GM23338 (cell line): ENCODE measurements around the gene AGTR1. TPM values are rescaled to one million over a fixed set of nuclear protein-coding genes. Genes with fewer than 3 reads are reported as not detected.

Source experiments
- ATAC-seq: fragments of 200-7000 bp; cut with Tn5 transposase; 3 replicates; pipeline ENCODE4 v1.9.1; 2020
- DNase-seq: peaks from one replicate; pipeline ENCODE4 v3.0.0-alpha.2; 2015; ENCODE audit warnings: low spot score
- H2AFZ ChIP-seq: fragments of 200-600 bp; sonication (generic); 2 replicates; pipeline ENCODE4 v1.8.0; 2016; ENCODE audit warnings: antibody characterized with exemption, mild to moderate bottlenecking, moderate library complexity
- H3F3A ChIP-seq: fragments of 200-600 bp; sonication (generic); replicated peaks from 2 replicates; pipeline ENCODE4 v1.8.0; 2017; ENCODE audit warnings: antibody characterized with exemption, mixed run types, low read depth
- H3K27ac ChIP-seq: fragments of 200-600 bp; sonication (generic); 2 replicates; pipeline ENCODE4 v1.6.1; 2016; ENCODE audit warnings: low read depth
- H3K27me3 ChIP-seq: fragments of 200-600 bp; sonication (generic); 2 replicates; pipeline ENCODE4 v1.8.0; 2016; ENCODE audit warnings: mild to moderate bottlenecking, mixed run types, moderate library complexity; ENCODE audit not compliant: insufficient read depth
- H3K36me3 ChIP-seq: fragments of 200-600 bp; sonication (generic); 2 replicates; pipeline ENCODE4 v1.8.0; 2016; ENCODE audit warnings: mild to moderate bottlenecking; ENCODE audit not compliant: insufficient read depth
- H3K4me1 ChIP-seq: fragments of 200-600 bp; sonication (generic); 2 replicates; pipeline ENCODE4 v1.8.0; 2016; ENCODE audit warnings: mild to moderate bottlenecking, moderate library complexity; ENCODE audit not compliant: insufficient read depth
- H3K4me2 ChIP-seq: fragments of 200-600 bp; sonication (generic); 2 replicates; pipeline ENCODE4 v1.7.1; 2017; ENCODE audit warnings: mixed run types
- H3K4me3 ChIP-seq: fragments of 200-600 bp; sonication (generic); 2 replicates; pipeline ENCODE4 v1.6.1; 2016; ENCODE audit warnings: mixed run types
- H3K79me2 ChIP-seq: fragments of 200-600 bp; sonication (generic); replicated peaks from 2 replicates; pipeline ENCODE4 v1.8.0; 2017; ENCODE audit warnings: mild to moderate bottlenecking; ENCODE audit not compliant: insufficient read depth
- H3K9me2 ChIP-seq: fragments of 200-600 bp; sonication (generic); 2 replicates; pipeline ENCODE4 v1.8.0; 2017; ENCODE audit not compliant: insufficient read depth
- H4K20me1 ChIP-seq: fragments of 200-600 bp; sonication (generic); replicated peaks from 2 replicates; pipeline ENCODE4 v1.8.0; 2017; ENCODE audit warnings: mild to moderate bottlenecking; ENCODE audit not compliant: insufficient read depth
- H3K27ac Mint-ChIP-seq: 2 replicates; pipeline ENCODE4 v1.8.0; 2020; ENCODE audit warnings: inconsistent platforms, mild to moderate bottlenecking, moderate library complexity, mixed read lengths
- H3K27me3 Mint-ChIP-seq: 3 replicates; pipeline ENCODE4 v1.8.0; 2022; ENCODE audit warnings: low read depth, mild to moderate bottlenecking, moderate library complexity, mixed read lengths, inconsistent platforms; ENCODE audit not compliant: insufficient read depth, poor library complexity
- H3K36me3 Mint-ChIP-seq: 3 replicates; pipeline ENCODE4 v1.8.0; 2021; ENCODE audit warnings: low read depth, mild to moderate bottlenecking, inconsistent platforms, moderate library complexity, mixed read lengths
- H3K4me1 Mint-ChIP-seq: 3 replicates; pipeline ENCODE4 v1.8.0; 2020; ENCODE audit warnings: mild to moderate bottlenecking, inconsistent platforms, mixed read lengths
- H3K4me3 Mint-ChIP-seq: 3 replicates; pipeline ENCODE4 v1.8.0; 2021; ENCODE audit warnings: moderate library complexity, mild to moderate bottlenecking, inconsistent platforms, mixed read lengths
- H3K9me3 Mint-ChIP-seq: 3 replicates; pipeline ENCODE4 v1.8.0; 2020; ENCODE audit warnings: moderate library complexity, mild to moderate bottlenecking, inconsistent platforms, mixed read lengths
- CREB1 ChIP-seq: fragments of 250-450 bp; sonication (Bioruptor Pico); IDR thresholded peaks from 2 replicates; pipeline ENCODE4 v1.5.0; 2020; ENCODE audit warnings: low read depth, mild to moderate bottlenecking, moderate library complexity
- EZH2 ChIP-seq: fragments of 200-600 bp; sonication (generic); IDR thresholded peaks from one replicate; pipeline ENCODE4 v1.8.0; 2017; ENCODE audit warnings: antibody characterized with exemption, mild to moderate bottlenecking, low read depth; ENCODE audit not compliant: unreplicated experiment
- EZH2phosphoT487 ChIP-seq: fragments of 200-600 bp; sonication (generic); IDR thresholded peaks from one replicate; pipeline ENCODE4 v1.8.1; 2018; ENCODE audit warnings: antibody characterized with exemption; ENCODE audit not compliant: unreplicated experiment
- JUNB ChIP-seq: IDR thresholded peaks from one replicate; pipeline ENCODE4 v1.6.1; 2016; ENCODE audit warnings: antibody characterized with exemption; ENCODE audit not compliant: unreplicated experiment
- NANOG ChIP-seq: IDR thresholded peaks from 2 replicates; pipeline ENCODE4 v1.6.1; 2016; ENCODE audit warnings: antibody characterized with exemption, borderline replicate concordance
- POLR2AphosphoS5 ChIP-seq: IDR thresholded peaks from 2 replicates; pipeline ENCODE4 v1.6.1; 2016; ENCODE audit warnings: antibody characterized with exemption, low read depth
- STAT1 ChIP-seq: IDR thresholded peaks from one replicate; pipeline ENCODE4 v1.6.1; 2016; ENCODE audit warnings: antibody characterized with exemption; ENCODE audit not compliant: unreplicated experiment
- ZNF114 ChIP-seq: fragments of 250-450 bp; sonication (Bioruptor Pico); IDR thresholded peaks from 2 replicates; pipeline ENCODE4 v1.5.0; 2020; ENCODE audit warnings: mild to moderate bottlenecking, moderate library complexity
- ZNF331 ChIP-seq: fragments of 250-450 bp; sonication (Bioruptor Pico); IDR thresholded peaks from 2 replicates; pipeline ENCODE4 v1.5.0; 2020; ENCODE audit warnings: low read depth, mild to moderate bottlenecking, moderate library complexity
- polyA plus RNA-seq: library from polyadenylated mRNA; unstranded; fragments of >200 nt; fragmentation: Nextera tagmentation; extraction: Ambion mirVana; gene quantifications from 2 replicates; pipeline ENCODE4 v1.2.1, GENCODE V29; 2016
- total RNA-seq: library from RNA; depleted of rRNA; stranded (reverse); fragments of >200 nt; shearing (Covaris generic); gene quantifications from 2 replicates; pipeline ENCODE4 v1.2.3, GENCODE V29; 2014
- TF ChIP-seq, protein P1 (sequence below): fragments of 250-450 bp; sonication (Bioruptor Pico); IDR thresholded peaks from 2 replicates; pipeline ENCODE4 v1.5.0; 2020; ENCODE audit warnings: mild to moderate bottlenecking, moderate library complexity
- TF ChIP-seq, protein P2 (sequence below), 2 experiments: fragments of 200-600 bp in 1 of 2; sonication (generic) in 1 of 2; conservative IDR thresholded peaks; 2 replicates each; pipeline versions ENCODE4 v1.5.1 to v1.6.1; 2016 to 2017; ENCODE audit warnings: antibody characterized with exemption in 2 of 2, low read depth in 2 of 2, mild to moderate bottlenecking in 2 of 2, moderate library complexity in 1 of 2
- TF ChIP-seq, protein P3 (sequence below): IDR thresholded peaks from one replicate; pipeline ENCODE4 v1.6.1; 2018; ENCODE audit warnings: antibody characterized with exemption; ENCODE audit not compliant: unreplicated experiment
- TF ChIP-seq, protein P4 (sequence below): IDR thresholded peaks from 2 replicates; pipeline ENCODE4 v1.6.1; 2016; ENCODE audit warnings: antibody characterized with exemption

AGTR1 gene
- total and polyA plus RNA-seq, 2 experiments from 2014 or later, result 0.16 TPM; not detected in 1

GRCh38 chr3:148792516-148792915 is 94.8 kb downstream of the AGTR1 start:
- no peaks in the 10 kb centered on the region for H4K20me1 ChIP-seq
- H3K4me1 ChIP-seq, result peaks cover 18% of the 10 kb centered on the region
- Mint-ChIP-seq H3K9me3 (no peaks in the 10 kb centered on the region), H3K4me3 (no peak overlapping the region), H3K4me1 (peaks cover 17% of the 10 kb centered on the region), H3K36me3 (no peaks in the 10 kb centered on the region), H3K27ac (no peak overlapping the region), H3K27me3 (no peaks in the 10 kb centered on the region)
- ATAC-seq (no peak), DNase-seq (no peak)
- no peak overlapping the region for H3K27ac ChIP-seq
- no peak overlapping the region for H3K4me3 ChIP-seq
- H3K9me2 ChIP-seq, result no peaks in the 10 kb centered on the region; the same call in 1 of the 2 replicates
- no peaks in the 10 kb centered on the region for H3K27me3 ChIP-seq
- H3F3A ChIP-seq, result no peaks in the 10 kb centered on the region
- no peaks in the 10 kb centered on the region for H3K79me2 ChIP-seq
- H3K36me3 ChIP-seq, result no peaks in the 10 kb centered on the region
- H3K4me2 ChIP-seq, result no peak overlapping the region
- no peak overlapping the region for H2AFZ ChIP-seq
- TF ChIP-seq POLR2AphosphoS5 (no peak), CREB1 (CRISPR knock-in tag) (no peak), JUNB (no peak), ZNF114 (CRISPR knock-in tag) (no peak), STAT1 (no peak), EZH2 (no peak), NANOG (no peak), EZH2phosphoT487 (no peak), ZNF331 (CRISPR knock-in tag) (no peak)
- TF ChIP-seq, protein P1, sequence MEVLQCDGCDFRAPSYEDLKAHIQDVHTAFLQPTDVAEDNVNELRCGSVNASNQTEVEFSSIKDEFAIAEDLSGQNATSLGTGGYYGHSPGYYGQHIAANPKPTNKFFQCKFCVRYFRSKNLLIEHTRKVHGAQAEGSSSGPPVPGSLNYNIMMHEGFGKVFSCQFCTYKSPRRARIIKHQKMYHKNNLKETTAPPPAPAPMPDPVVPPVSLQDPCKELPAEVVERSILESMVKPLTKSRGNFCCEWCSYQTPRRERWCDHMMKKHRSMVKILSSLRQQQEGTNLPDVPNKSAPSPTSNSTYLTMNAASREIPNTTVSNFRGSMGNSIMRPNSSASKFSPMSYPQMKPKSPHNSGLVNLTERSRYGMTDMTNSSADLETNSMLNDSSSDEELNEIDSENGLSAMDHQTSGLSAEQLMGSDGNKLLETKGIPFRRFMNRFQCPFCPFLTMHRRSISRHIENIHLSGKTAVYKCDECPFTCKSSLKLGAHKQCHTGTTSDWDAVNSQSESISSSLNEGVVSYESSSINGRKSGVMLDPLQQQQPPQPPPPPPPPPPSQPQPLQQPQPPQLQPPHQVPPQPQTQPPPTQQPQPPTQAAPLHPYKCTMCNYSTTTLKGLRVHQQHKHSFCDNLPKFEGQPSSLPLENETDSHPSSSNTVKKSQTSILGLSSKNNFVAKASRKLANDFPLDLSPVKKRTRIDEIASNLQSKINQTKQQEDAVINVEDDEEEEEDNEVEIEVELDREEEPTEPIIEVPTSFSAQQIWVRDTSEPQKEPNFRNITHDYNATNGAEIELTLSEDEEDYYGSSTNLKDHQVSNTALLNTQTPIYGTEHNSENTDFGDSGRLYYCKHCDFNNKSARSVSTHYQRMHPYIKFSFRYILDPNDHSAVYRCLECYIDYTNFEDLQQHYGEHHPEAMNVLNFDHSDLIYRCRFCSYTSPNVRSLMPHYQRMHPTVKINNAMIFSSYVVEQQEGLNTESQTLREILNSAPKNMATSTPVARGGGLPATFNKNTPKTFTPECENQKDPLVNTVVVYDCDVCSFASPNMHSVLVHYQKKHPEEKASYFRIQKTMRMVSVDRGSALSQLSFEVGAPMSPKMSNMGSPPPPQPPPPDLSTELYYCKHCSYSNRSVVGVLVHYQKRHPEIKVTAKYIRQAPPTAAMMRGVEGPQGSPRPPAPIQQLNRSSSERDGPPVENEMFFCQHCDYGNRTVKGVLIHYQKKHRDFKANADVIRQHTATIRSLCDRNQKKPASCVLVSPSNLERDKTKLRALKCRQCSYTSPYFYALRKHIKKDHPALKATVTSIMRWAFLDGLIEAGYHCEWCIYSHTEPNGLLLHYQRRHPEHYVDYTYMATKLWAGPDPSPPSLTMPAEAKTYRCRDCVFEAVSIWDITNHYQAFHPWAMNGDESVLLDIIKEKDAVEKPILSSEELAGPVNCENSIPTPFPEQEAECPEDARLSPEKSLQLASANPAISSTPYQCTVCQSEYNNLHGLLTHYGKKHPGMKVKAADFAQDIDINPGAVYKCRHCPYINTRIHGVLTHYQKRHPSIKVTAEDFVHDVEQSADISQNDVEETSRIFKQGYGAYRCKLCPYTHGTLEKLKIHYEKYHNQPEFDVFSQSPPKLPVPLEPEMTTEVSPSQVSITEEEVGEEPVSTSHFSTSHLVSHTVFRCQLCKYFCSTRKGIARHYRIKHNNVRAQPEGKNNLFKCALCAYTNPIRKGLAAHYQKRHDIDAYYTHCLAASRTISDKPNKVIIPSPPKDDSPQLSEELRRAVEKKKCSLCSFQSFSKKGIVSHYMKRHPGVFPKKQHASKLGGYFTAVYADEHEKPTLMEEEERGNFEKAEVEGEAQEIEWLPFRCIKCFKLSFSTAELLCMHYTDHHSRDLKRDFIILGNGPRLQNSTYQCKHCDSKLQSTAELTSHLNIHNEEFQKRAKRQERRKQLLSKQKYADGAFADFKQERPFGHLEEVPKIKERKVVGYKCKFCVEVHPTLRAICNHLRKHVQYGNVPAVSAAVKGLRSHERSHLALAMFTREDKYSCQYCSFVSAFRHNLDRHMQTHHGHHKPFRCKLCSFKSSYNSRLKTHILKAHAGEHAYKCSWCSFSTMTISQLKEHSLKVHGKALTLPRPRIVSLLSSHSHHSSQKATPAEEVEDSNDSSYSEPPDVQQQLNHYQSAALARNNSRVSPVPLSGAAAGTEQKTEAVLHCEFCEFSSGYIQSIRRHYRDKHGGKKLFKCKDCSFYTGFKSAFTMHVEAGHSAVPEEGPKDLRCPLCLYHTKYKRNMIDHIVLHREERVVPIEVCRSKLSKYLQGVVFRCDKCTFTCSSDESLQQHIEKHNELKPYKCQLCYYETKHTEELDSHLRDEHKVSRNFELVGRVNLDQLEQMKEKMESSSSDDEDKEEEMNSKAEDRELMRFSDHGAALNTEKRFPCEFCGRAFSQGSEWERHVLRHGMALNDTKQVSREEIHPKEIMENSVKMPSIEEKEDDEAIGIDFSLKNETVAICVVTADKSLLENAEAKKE (CRISPR knock-in tag), result no peak
- TF ChIP-seq, protein P2, sequence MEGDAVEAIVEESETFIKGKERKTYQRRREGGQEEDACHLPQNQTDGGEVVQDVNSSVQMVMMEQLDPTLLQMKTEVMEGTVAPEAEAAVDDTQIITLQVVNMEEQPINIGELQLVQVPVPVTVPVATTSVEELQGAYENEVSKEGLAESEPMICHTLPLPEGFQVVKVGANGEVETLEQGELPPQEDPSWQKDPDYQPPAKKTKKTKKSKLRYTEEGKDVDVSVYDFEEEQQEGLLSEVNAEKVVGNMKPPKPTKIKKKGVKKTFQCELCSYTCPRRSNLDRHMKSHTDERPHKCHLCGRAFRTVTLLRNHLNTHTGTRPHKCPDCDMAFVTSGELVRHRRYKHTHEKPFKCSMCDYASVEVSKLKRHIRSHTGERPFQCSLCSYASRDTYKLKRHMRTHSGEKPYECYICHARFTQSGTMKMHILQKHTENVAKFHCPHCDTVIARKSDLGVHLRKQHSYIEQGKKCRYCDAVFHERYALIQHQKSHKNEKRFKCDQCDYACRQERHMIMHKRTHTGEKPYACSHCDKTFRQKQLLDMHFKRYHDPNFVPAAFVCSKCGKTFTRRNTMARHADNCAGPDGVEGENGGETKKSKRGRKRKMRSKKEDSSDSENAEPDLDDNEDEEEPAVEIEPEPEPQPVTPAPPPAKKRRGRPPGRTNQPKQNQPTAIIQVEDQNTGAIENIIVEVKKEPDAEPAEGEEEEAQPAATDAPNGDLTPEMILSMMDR (conservative IDR thresholded peaks at IDR 0.05; ENCODE audit: low read depth in 2 of 2), result no peak
- TF ChIP-seq, protein P3, sequence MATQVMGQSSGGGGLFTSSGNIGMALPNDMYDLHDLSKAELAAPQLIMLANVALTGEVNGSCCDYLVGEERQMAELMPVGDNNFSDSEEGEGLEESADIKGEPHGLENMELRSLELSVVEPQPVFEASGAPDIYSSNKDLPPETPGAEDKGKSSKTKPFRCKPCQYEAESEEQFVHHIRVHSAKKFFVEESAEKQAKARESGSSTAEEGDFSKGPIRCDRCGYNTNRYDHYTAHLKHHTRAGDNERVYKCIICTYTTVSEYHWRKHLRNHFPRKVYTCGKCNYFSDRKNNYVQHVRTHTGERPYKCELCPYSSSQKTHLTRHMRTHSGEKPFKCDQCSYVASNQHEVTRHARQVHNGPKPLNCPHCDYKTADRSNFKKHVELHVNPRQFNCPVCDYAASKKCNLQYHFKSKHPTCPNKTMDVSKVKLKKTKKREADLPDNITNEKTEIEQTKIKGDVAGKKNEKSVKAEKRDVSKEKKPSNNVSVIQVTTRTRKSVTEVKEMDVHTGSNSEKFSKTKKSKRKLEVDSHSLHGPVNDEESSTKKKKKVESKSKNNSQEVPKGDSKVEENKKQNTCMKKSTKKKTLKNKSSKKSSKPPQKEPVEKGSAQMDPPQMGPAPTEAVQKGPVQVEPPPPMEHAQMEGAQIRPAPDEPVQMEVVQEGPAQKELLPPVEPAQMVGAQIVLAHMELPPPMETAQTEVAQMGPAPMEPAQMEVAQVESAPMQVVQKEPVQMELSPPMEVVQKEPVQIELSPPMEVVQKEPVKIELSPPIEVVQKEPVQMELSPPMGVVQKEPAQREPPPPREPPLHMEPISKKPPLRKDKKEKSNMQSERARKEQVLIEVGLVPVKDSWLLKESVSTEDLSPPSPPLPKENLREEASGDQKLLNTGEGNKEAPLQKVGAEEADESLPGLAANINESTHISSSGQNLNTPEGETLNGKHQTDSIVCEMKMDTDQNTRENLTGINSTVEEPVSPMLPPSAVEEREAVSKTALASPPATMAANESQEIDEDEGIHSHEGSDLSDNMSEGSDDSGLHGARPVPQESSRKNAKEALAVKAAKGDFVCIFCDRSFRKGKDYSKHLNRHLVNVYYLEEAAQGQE, result no peak
- TF ChIP-seq, protein P4, sequence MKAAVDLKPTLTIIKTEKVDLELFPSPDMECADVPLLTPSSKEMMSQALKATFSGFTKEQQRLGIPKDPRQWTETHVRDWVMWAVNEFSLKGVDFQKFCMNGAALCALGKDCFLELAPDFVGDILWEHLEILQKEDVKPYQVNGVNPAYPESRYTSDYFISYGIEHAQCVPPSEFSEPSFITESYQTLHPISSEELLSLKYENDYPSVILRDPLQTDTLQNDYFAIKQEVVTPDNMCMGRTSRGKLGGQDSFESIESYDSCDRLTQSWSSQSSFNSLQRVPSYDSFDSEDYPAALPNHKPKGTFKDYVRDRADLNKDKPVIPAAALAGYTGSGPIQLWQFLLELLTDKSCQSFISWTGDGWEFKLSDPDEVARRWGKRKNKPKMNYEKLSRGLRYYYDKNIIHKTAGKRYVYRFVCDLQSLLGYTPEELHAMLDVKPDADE, result no peak
